Ramos (cell line): ENCODE data around the gene C8B.

Experiments used
- in situ Hi-C: fragments of 300-500 bp; cut with MboI; formaldehyde crosslinking; loops from one replicate; pipeline ENCODE4 v1.14.3; 2022; ENCODE audit warnings: low sequenced_read_pairs; ENCODE audit not compliant: unreplicated experiment

C8B gene

GRCh38 chr1:56973923-56974742 is 8.3 kb upstream of the C8B start:
- in situ Hi-C loops: no loop called here

- in situ Hi-C loops: no loop called here
Observed at GRCh38 chr1:56972976-56973375, 7.2 kb upstream of the C8B start.

GRCh38 chr1:56970280-56970679 is 4.5 kb upstream of the C8B start:
- in situ Hi-C loops: no loop called here

GRCh38 chr1:56968878-56969495 is 3.2 kb upstream of the C8B start:
- in situ Hi-C loops: no loop called here

GRCh38 chr1:56967900-56968832 is 2.4 kb upstream of the C8B start:
- in situ Hi-C loops: no loop called here

GRCh38 chr1:56967355-56967754 is 1.5 kb upstream of the C8B start:
- in situ Hi-C loops: no loop called here

GRCh38 chr1:56966698-56966999 is 834 bp upstream of the C8B start:
- in situ Hi-C loops: no loop called here

GRCh38 chr1:56965191-56965590 is 624 bp downstream of the C8B start:
- in situ Hi-C loops: no loop called here

- in situ Hi-C loops: no loop called here
Observed at GRCh38 chr1:56964349-56965017, 1.3 kb downstream of the C8B start.

- in situ Hi-C loops: no loop called here
Observed at GRCh38 chr1:56963667-56964066, 2.1 kb downstream of the C8B start.

- in situ Hi-C loops: no loop called here
Observed at GRCh38 chr1:56961426-56961825, 4.4 kb downstream of the C8B start.

GRCh38 chr1:56958526-56958925 is 7.3 kb downstream of the C8B start:
- in situ Hi-C loops: no loop called here

GRCh38 chr1:56957931-56958330 is 7.9 kb downstream of the C8B start:
- in situ Hi-C loops: no loop called here

GRCh38 chr1:56954664-56955063 is 11.2 kb downstream of the C8B start:
- in situ Hi-C loops: no loop called here

GRCh38 chr1:56953386-56953785 is 12.4 kb downstream of the C8B start:
- in situ Hi-C loops: no loop called here

- in situ Hi-C loops: no loop called here
Observed at GRCh38 chr1:56952501-56952900, 13.3 kb downstream of the C8B start.

GRCh38 chr1:56948403-56949023 is 17.3 kb downstream of the C8B start:
- in situ Hi-C loops: no loop called here

GRCh38 chr1:56940039-56940438 is 25.8 kb downstream of the C8B start:
- in situ Hi-C loops: no loop called here

- in situ Hi-C loops: no loop called here
Observed at GRCh38 chr1:56939209-56939608, 26.6 kb downstream of the C8B start.

GRCh38 chr1:56938646-56939045 is 27.2 kb downstream of the C8B start:
- in situ Hi-C loops: no loop called here
